ENCODE data around the gene TFPI.
"Not testable (repeated sequence)": the region's sequence is repeated elsewhere in the genome, so short reads cannot be mapped to it uniquely, and the experiment has no call there.

The TFPI gene

GRCh38 chr2:187571996-187572395 is 17.8 kb upstream of the TFPI start:
- H3K9me3 ChIP-seq (ENCODE audit: control insufficient read depth, insufficient read depth, low read length); H3K36me3 ChIP-seq (ENCODE audit: insufficient read depth, low read length); H3K9ac ChIP-seq (ENCODE audit: low read depth, low read length): not testable (repeated sequence)
- H3K4me1 ChIP-seq (ENCODE audit: insufficient read depth, low read length): peaks cover 34% of the 10 kb centered on the region

DNA sequence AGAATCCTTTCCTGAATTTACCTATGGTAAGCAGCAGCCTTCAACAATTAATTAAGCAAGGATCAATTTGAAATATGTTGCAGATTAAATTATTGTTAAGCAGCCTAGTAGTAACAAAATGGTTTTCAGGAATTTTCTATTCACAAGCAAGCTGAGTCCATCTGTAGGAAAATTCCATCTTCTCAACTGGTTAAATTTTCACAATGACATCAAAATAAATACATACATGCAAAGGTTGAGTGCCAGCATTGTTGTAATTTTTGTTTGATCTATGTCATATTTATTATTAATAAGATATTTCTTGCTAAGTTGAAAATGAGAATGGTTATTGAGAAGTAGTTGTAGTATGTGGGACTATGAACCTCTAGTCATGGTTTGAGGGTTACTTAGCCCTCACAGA is 15.3 kb upstream of the TFPI start:
- H3K9me3 ChIP-seq (ENCODE audit: control insufficient read depth, insufficient read depth, low read length): peaks cover 3% of the 10 kb centered on the region; the same call in 1 of the 2 replicates
- H3K36me3 ChIP-seq (ENCODE audit: insufficient read depth, low read length): no peaks in the 10 kb centered on the region
- H3K4me1 ChIP-seq (ENCODE audit: insufficient read depth, low read length): peaks cover 30% of the 10 kb centered on the region
- H3K9ac ChIP-seq (ENCODE audit: low read depth, low read length): no peak overlapping the region

DNA sequence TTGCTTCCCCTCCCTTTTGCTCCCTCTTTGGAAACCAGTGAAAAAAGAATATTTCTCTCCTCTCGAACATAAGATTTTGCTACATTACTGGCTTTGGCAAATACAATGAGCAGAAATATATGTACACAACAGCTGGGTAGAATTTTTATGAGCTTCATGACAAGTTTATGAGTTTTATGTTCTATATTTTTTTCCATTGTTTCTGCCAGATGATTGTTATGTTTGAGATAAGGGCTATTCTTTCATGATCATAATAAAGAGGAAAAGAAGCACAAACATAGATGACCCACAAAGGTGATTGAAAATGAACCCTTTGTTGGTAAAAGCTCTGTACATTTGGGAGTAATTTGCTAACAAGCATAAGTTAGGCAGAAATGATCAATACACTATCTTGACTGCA is 14.8 kb upstream of the TFPI start:
- no peaks in the 10 kb centered on the region for H3K36me3 ChIP-seq (ENCODE audit: insufficient read depth, low read length)
- H3K9me3 ChIP-seq (ENCODE audit: control insufficient read depth, insufficient read depth, low read length): peaks cover 3% of the 10 kb centered on the region; the same call in 1 of the 2 replicates
- H3K4me1 ChIP-seq (ENCODE audit: insufficient read depth, low read length): peaks cover 30% of the 10 kb centered on the region
- no peak overlapping the region for H3K9ac ChIP-seq (ENCODE audit: low read depth, low read length)

- H3K4me1 ChIP-seq (ENCODE audit: insufficient read depth, low read length): peaks cover 30% of the 10 kb centered on the region
- H3K9ac ChIP-seq (ENCODE audit: low read depth, low read length): no peak overlapping the region; the same call in 1 of the 2 replicates
- no peaks in the 10 kb centered on the region for H3K36me3 ChIP-seq (ENCODE audit: insufficient read depth, low read length)
- H3K9me3 ChIP-seq (ENCODE audit: control insufficient read depth, insufficient read depth, low read length): no peaks in the 10 kb centered on the region
These were observed 12.9 kb upstream of the TFPI start for GRCh38 chr2:187567126-187567525.

- peak overlapping the region; percentile 7; the same call in 1 of the 2 replicates for H3K9ac ChIP-seq (ENCODE audit: low read depth, low read length)
- no peaks in the 10 kb centered on the region for H3K9me3 ChIP-seq (ENCODE audit: control insufficient read depth, insufficient read depth, low read length)
- H3K36me3 ChIP-seq (ENCODE audit: insufficient read depth, low read length): no peaks in the 10 kb centered on the region
- H3K4me1 ChIP-seq (ENCODE audit: insufficient read depth, low read length): peaks cover 30% of the 10 kb centered on the region
These were observed 12.5 kb upstream of the TFPI start for GRCh38 chr2:187566712-187567111.

GRCh38 chr2:187566266-187566665 is 12.0 kb upstream of the TFPI start:
- Histone ChIP-seq H3K9me3 (ENCODE audit: control insufficient read depth, insufficient read depth, low read length) (no peaks in the 10 kb centered on the region), H3K36me3 (ENCODE audit: insufficient read depth, low read length) (peaks cover 1% of the 10 kb centered on the region; the same call in 1 of the 2 replicates), H3K9ac (ENCODE audit: low read depth, low read length) (peak overlapping the region; percentile 7; the same call in 1 of the 2 replicates), H3K4me1 (ENCODE audit: insufficient read depth, low read length) (peaks cover 30% of the 10 kb centered on the region)

- not testable (repeated sequence) for H3K36me3 ChIP-seq (ENCODE audit: insufficient read depth, low read length); H3K9me3 ChIP-seq (ENCODE audit: control insufficient read depth, insufficient read depth, low read length)
- H3K9ac ChIP-seq (ENCODE audit: low read depth, low read length): peak overlapping the region; percentile 63
- peaks cover 30% of the 10 kb centered on the region for H3K4me1 ChIP-seq (ENCODE audit: insufficient read depth, low read length)
These were observed 11.4 kb upstream of the TFPI start for GRCh38 chr2:187565618-187566017.

DNA sequence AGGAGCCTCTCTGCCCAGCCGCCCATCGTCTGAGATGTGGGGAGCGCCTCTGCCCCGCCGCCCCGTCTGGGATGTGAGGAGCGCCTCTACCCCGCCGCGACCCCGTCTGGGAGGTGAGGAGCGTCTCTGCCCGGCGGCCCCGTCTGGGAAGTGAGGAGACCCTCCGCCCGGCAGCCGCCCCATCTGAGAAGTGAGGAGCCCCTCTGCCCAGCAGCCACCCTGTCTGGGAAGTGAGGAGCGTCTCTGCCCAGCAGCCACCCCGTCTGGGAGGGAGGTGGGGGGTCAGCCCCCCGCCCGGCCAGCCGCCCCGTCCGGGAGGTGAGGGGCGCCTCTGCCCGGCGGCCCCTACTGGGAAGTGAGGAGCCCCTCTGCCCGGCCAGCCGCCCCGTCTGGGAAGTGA is 2.3 kb upstream of the TFPI start:
- H3K36me3 ChIP-seq (ENCODE audit: insufficient read depth, low read length); H3K9me3 ChIP-seq (ENCODE audit: control insufficient read depth, insufficient read depth, low read length); H3K4me1 ChIP-seq (ENCODE audit: insufficient read depth, low read length); H3K9ac ChIP-seq (ENCODE audit: low read depth, low read length): not testable (repeated sequence)

DNA sequence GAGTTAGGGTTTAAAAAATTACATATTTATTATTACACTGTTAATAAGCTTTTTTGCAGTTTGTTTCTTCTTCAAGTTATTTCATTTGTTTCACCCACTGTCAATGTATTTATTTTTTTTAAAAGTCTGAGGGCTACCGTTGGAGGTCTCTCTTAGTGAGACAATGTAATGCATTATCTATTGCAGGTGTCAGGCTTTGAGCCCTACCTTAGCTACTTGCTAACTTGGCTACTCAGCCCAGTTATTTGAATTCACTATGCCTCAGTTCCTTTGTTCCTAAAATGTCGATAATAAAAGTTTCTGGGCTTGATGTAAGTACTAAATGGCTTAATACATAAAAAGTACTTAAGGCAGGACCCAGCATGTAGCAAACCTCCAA is 458 bp upstream of the TFPI start:
- H3K36me3 ChIP-seq (ENCODE audit: insufficient read depth, low read length): no peaks in the 10 kb centered on the region
- no peak overlapping the region for H3K9ac ChIP-seq (ENCODE audit: low read depth, low read length)
- peaks cover 7% of the 10 kb centered on the region for H3K4me1 ChIP-seq (ENCODE audit: insufficient read depth, low read length)
- peaks cover 6% of the 10 kb centered on the region; the same call in 1 of the 2 replicates for H3K9me3 ChIP-seq (ENCODE audit: control insufficient read depth, insufficient read depth, low read length)

DNA sequence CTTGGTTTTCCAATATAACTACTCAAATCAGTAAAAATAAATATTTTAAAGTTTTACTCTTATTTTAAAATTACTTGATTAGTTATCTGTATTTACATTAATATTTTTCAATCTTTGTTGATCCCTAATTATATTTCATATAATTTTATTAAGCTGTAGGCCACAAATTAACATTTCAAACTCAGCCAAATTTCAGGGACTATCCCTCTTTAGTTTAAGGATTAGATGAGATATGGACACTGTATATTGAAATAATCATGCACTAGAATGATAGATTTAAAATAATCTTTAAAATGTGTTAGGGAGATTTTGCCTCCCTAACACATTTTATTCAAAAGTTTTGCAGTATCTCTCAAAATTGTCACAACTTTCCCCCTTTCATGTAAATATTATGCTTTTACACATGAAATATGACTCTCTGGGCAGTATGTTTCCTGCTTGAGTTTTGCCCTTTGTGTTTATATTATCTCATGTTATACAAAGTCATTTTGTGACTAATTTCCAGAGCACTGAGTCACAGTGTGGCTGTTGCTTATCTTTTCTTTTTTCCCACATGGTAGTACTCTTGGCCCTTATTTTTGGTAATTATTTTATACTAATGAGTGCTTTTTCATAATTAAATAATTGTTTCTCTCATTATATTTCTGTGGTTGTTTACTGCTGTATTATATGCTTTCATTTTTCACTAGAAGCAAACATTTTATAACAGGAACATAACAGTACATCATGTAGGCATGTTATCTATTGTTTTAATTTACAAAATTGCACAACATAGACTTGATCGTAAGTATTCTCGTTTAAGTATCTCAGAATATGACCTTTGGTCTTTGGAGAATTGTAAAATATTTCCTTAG is 1.2 kb downstream of the TFPI start:
- H3K9me3 ChIP-seq (ENCODE audit: control insufficient read depth, insufficient read depth, low read length): peaks cover 6% of the 10 kb centered on the region; the same call in 1 of the 2 replicates
- H3K9ac ChIP-seq (ENCODE audit: low read depth, low read length): no peak overlapping the region
- H3K36me3 ChIP-seq (ENCODE audit: insufficient read depth, low read length): no peaks in the 10 kb centered on the region
- peaks cover 7% of the 10 kb centered on the region for H3K4me1 ChIP-seq (ENCODE audit: insufficient read depth, low read length)

DNA sequence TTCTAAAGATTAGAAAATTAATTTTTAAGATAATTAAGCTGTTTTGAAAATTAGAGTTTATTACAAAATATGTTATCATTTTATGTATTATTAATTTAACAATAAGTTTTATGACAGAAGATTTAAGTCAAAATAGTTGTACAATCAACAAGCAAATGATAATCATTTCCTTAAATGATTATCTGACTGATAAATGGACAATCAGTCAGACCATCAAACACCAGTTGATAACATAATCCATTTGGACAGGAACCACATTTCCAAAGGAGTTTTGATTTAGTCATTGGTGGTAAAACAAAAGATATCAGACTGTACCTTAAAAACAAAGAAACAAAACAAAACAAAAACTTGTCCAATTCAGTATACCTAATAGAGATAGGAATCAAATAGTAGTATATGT is 1.9 kb downstream of the TFPI start:
- Histone ChIP-seq H3K9ac (ENCODE audit: low read depth, low read length) (no peak overlapping the region), H3K36me3 (ENCODE audit: insufficient read depth, low read length) (no peaks in the 10 kb centered on the region), H3K9me3 (ENCODE audit: control insufficient read depth, insufficient read depth, low read length) (peaks cover 6% of the 10 kb centered on the region; the same call in 1 of the 2 replicates), H3K4me1 (ENCODE audit: insufficient read depth, low read length) (peaks cover 11% of the 10 kb centered on the region)

- Histone ChIP-seq H3K4me1 (ENCODE audit: insufficient read depth, low read length) (peaks cover 23% of the 10 kb centered on the region), H3K9ac (ENCODE audit: low read depth, low read length) (no peak overlapping the region), H3K9me3 (ENCODE audit: control insufficient read depth, insufficient read depth, low read length) (peaks cover 6% of the 10 kb centered on the region; the same call in 1 of the 2 replicates), H3K36me3 (ENCODE audit: insufficient read depth, low read length) (no peaks in the 10 kb centered on the region)
These were observed 3.4 kb downstream of the TFPI start for GRCh38 chr2:187550857-187551256.

DNA sequence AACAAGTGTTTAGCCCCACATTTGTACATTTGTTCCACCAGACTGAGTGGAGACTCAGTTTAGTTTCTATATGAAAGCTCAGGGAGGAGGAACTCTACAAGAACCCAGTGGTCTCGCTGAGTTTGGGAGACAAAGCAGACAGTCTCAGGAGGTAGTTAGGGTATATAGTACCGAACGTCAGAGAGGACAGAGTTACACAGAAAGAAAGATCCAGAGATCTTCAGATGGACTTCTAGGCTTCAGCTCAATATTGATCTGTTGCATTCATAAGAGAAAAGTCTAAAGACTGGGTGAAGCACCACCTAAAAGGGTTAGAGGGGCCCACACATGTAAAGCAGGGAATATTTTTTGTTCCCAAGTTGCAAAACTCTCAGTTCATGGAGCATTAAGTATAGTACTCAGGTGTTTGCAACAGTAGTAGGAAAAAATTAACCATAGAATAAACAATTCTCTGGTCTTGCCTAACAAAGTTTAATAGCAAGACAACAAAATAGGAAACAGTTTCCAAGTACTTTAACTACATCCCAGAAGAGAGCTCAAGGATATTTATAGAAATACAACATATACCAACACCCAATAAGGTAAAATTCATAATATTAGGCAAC is 4.2 kb downstream of the TFPI start:
- Histone ChIP-seq H3K9me3 (ENCODE audit: control insufficient read depth, insufficient read depth, low read length) (peaks cover under 1% of the 10 kb centered on the region; the same call in 1 of the 2 replicates), H3K9ac (ENCODE audit: low read depth, low read length) (no peak overlapping the region), H3K4me1 (ENCODE audit: insufficient read depth, low read length) (peaks cover 25% of the 10 kb centered on the region), H3K36me3 (ENCODE audit: insufficient read depth, low read length) (no peaks in the 10 kb centered on the region)

- Histone ChIP-seq H3K4me1 (ENCODE audit: insufficient read depth, low read length) (peaks cover 23% of the 10 kb centered on the region), H3K36me3 (ENCODE audit: insufficient read depth, low read length) (no peaks in the 10 kb centered on the region), H3K9me3 (ENCODE audit: control insufficient read depth, insufficient read depth, low read length) (no peaks in the 10 kb centered on the region), H3K9ac (ENCODE audit: low read depth, low read length) (no peak overlapping the region)
These were observed 5.0 kb downstream of the TFPI start for GRCh38 chr2:187549193-187549592.

DNA sequence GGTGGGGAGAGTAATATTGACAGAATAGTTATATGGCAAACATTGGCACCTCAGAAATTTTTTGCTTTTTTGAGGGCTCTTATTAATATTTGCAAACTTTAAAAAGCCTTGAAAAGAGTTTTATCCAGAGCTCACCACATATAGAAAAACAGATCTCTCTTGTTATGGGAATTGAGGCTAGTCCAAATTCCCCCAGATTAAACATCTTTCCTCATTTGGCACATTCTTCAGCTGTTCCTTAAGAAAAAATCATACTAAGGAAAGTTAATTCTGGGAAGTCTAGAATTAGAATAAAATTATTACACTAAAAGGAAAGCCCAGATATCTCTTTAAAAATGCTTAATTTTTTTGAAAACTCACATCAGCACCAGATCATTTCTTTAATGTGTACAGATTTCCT is 5.6 kb downstream of the TFPI start:
- no peak overlapping the region for H3K9ac ChIP-seq (ENCODE audit: low read depth, low read length)
- no peaks in the 10 kb centered on the region for H3K36me3 ChIP-seq (ENCODE audit: insufficient read depth, low read length)
- peaks cover 18% of the 10 kb centered on the region for H3K4me1 ChIP-seq (ENCODE audit: insufficient read depth, low read length)
- H3K9me3 ChIP-seq (ENCODE audit: control insufficient read depth, insufficient read depth, low read length): no peaks in the 10 kb centered on the region
